Measurements from ENCODE around the gene KLHL17.
"Not testable (repeated sequence)": the region's sequence is repeated elsewhere in the genome, so short reads cannot be mapped to it uniquely, and the experiment has no call there.

Gene KLHL17

GRCh38 chr1:1003618-1004419 lies 43.4 kb downstream of the KLHL17 start:
- no peak for DNase-seq

- no peak for DNase-seq
These were observed 44.0 kb downstream of the KLHL17 start for GRCh38 chr1:1004420-1004779.

- no peak for DNase-seq
These were observed 44.7 kb downstream of the KLHL17 start for GRCh38 chr1:1004780-1005697.

GRCh38 chr1:1005774-1006304 lies 45.5 kb downstream of the KLHL17 start:
- no peak for DNase-seq

- no peak for DNase-seq
These were observed 46.1 kb downstream of the KLHL17 start for GRCh38 chr1:1006305-1007159.

GRCh38 chr1:1010131-1010530 lies 49.7 kb downstream of the KLHL17 start:
- DNase-seq = not testable (repeated sequence)

- DNase-seq = no peak
These were observed 51.1 kb downstream of the KLHL17 start for GRCh38 chr1:1011396-1011949.

GRCh38 chr1:1012736-1013104 lies 52.3 kb downstream of the KLHL17 start:
- DNase-seq = not testable (repeated sequence)

- DNase-seq = peak; percentile 85
These were observed 52.9 kb downstream of the KLHL17 start, which contains the start of gene ISG15 for GRCh38 chr1:1013105-1013921. TSS of gene ISG15 (plus strand) at chr1:1013497. CDS start at chr1:1013574, 77 bp downstream.

- DNase-seq = no peak
These were observed 53.7 kb downstream of the KLHL17 start for GRCh38 chr1:1013922-1014648.

GRCh38 chr1:1014799-1015681 lies 54.7 kb downstream of the KLHL17 start:
- DNase-seq = no peak

Data from activated CD4-positive, CD25-positive, alpha-beta regulatory T cell treated with anti-CD3 and anti-CD28 coated beads, Interleukin-2, amount 50 U/mL, for 72 hours (primary cell).